ENCODE results near the gene TES.

DNA sequence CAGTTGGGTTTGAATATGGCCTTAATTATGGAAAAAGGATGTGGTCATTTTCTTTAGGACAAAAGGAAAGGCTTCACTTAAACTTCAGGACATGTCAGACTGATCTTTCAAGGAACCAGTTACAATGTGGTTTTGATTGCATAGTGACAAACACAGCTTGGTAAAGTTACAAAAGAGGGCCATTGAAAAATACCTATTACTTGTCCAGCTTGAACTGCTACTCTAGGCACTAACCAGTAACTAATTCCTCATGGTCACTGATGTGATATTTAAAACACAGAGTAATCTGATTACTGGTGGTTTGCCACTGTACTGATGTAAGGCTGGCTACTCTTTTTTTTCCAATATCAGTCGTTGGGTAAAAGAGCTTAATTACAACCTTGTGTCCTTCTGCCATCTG, 22.6 kb downstream of the TES start:
- TF ChIP-seq, protein P1, sequence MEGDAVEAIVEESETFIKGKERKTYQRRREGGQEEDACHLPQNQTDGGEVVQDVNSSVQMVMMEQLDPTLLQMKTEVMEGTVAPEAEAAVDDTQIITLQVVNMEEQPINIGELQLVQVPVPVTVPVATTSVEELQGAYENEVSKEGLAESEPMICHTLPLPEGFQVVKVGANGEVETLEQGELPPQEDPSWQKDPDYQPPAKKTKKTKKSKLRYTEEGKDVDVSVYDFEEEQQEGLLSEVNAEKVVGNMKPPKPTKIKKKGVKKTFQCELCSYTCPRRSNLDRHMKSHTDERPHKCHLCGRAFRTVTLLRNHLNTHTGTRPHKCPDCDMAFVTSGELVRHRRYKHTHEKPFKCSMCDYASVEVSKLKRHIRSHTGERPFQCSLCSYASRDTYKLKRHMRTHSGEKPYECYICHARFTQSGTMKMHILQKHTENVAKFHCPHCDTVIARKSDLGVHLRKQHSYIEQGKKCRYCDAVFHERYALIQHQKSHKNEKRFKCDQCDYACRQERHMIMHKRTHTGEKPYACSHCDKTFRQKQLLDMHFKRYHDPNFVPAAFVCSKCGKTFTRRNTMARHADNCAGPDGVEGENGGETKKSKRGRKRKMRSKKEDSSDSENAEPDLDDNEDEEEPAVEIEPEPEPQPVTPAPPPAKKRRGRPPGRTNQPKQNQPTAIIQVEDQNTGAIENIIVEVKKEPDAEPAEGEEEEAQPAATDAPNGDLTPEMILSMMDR (IDR thresholded peaks at IDR 0.05): no peak
- no peak for TF ChIP-seq POLR2A (IDR thresholded peaks at IDR 0.05)
- no peak for TF ChIP-seq POLR2AphosphoS5 (IDR thresholded peaks at IDR 0.05)
- no peak for TF ChIP-seq EP300 (IDR thresholded peaks at IDR 0.05)

Data from gastroesophageal sphincter (tissue), 3 donors.